ENCODE results near the gene FCHSD1. TPM values are rescaled to one million over a fixed set of nuclear protein-coding genes. Genes with fewer than 3 reads are reported as not detected.

FCHSD1 gene
- total RNA-seq, 1 experiment from 2014 or later = 37.2 TPM

DNA sequence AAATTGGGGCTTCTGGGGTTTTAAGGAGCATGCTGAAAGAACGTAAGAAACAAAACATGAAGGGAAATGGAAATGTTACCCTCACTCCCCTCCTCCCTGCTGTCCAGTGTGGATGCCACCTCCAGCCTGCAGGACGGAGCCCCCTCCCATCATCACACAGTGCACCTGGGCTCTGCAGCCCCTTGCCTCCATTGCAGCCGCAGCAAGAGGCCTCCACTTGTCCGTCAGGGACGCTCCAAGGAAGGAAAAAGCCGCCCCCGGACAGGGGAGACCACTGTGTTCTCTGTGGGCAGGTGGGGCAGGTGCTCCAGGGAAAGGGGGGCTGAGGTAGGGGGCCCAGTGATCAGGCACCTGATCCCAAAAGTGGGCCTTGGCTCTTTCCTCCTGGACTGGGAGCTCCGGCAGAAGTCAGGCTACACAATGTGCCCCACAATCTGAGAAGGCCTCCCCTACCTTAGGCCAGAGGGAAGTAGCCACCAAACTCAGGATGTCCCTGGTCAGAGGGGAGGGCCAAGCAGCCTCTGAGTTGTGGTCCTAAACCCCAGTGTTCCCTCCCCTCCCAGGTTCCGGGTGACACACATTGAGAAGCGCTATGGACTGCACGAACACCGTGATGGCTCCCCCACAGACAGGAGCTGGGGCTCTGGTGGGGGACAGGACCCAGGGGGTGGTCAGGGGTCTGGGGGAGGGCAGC, 11.7 kb downstream of the FCHSD1 start:
- Histone ChIP-seq H3K79me2 (ENCODE audit: insufficient read depth, low read length) (peaks cover 21% of the 10 kb centered on the region), H3K4me2 (ENCODE audit: low read length) (no peak overlapping the region), H3K4me3 (replicated peaks in 1 of 2; ENCODE audit: low read depth in 1 of 2, low read length in 2 of 2) (no peak overlapping the region), H3K9ac (ENCODE audit: low read length) (no peak overlapping the region), H3K27me3 (ENCODE audit: insufficient read depth, low read length) (no peaks in the 10 kb centered on the region), H3K27ac (ENCODE audit: low read depth, low read length) (no peak overlapping the region), H4K20me1 (ENCODE audit: insufficient read depth) (no peaks in the 10 kb centered on the region), H3K4me1 (ENCODE audit: control insufficient read depth in 1 of 2, insufficient read depth in 2 of 2, low read length in 2 of 2) (peaks cover 10 to 40% of the 10 kb centered on the region in 2 experiments), H3K9me3 (ENCODE audit: control insufficient read depth in 1 of 2, insufficient read depth in 1 of 2, low read depth in 1 of 2, low read length in 2 of 2) (no peaks in the 10 kb centered on the region), H2AFZ (ENCODE audit: low read depth, low read length, poor library complexity, severe bottlenecking) (no peak overlapping the region), H3K9me2 (ENCODE audit: insufficient read depth) (no peaks in the 10 kb centered on the region), H3K36me3 (ENCODE audit: control insufficient read depth in 1 of 2, insufficient read depth in 2 of 2, low read length in 2 of 2) (peaks cover 0 to 2% of the 10 kb centered on the region in 2 experiments; a peak in 1 of 4 replicates)
- ChIA-PET RAD21 (ENCODE audit: low non-redundant PET in 1 of 2, low total read pairs in 2 of 2, uncharacterized antibody in 2 of 2, unreplicated experiment in 2 of 2) (no interaction called here), POLR2A (no interaction called here), CTCF (interaction anchor here (3.5 kb wide), 1 partner anchor 47 kb away, joined by 25 read pairs; no protein-coding TSS in a partner anchor)
- DNase-seq (ENCODE audit: low read depth, low spot score) (no peak), ATAC-seq (no peak)
- intact Hi-C loops (cut with micrococcal nuclease) = no loop called here
- no peak for TF ChIP-seq EZH2phosphoT487 (IDR thresholded peaks at IDR 0.05; ENCODE audit: borderline replicate concordance)
- TF ChIP-seq FOSL1 (IDR thresholded peaks at IDR 0.05; ENCODE audit: low read depth) = no peak
- TF ChIP-seq, protein P1, sequence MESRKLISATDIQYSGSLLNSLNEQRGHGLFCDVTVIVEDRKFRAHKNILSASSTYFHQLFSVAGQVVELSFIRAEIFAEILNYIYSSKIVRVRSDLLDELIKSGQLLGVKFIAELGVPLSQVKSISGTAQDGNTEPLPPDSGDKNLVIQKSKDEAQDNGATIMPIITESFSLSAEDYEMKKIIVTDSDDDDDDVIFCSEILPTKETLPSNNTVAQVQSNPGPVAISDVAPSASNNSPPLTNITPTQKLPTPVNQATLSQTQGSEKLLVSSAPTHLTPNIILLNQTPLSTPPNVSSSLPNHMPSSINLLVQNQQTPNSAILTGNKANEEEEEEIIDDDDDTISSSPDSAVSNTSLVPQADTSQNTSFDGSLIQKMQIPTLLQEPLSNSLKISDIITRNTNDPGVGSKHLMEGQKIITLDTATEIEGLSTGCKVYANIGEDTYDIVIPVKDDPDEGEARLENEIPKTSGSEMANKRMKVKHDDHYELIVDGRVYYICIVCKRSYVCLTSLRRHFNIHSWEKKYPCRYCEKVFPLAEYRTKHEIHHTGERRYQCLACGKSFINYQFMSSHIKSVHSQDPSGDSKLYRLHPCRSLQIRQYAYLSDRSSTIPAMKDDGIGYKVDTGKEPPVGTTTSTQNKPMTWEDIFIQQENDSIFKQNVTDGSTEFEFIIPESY (IDR thresholded peaks at IDR 0.05; ENCODE audit: extremely low read depth, insufficient replicate concordance, low read length) = no peak
- no peak for TF ChIP-seq RAD21 (IDR thresholded peaks at IDR 0.05; ENCODE audit: low read depth)
- BruUV-seq (replicated peaks) = TSS peak; percentile 29

DNA sequence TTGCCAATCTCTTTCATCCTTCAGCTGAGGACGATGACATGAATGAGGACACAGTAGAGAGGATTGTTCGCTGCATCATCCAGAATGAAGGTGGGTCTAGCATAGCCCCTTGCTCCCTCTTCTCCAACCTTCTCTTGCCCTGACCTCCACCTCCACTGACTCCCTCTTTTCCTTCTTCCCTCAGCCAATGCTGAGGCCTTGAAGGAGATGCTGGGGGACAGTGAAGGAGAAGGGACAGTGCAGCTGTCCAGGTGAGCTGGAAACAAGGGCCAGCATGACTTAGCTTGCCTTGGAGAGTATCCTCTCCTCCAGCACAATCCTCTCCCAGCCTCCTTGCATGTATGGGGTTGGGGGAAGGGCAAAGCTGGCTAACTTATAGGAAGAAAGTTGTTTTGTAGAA, 12.4 kb downstream of the FCHSD1 start:
- BruUV-seq (replicated peaks) = no TSS peak
- TF ChIP-seq ZNF274 (IDR thresholded peaks at IDR 0.05; ENCODE audit: low read depth, low read length) (no peak), EGR1 (IDR thresholded peaks at IDR 0.05; ENCODE audit: low read depth) (no peak), SP1 (IDR thresholded peaks at IDR 0.05; ENCODE audit: low read depth) (no peak), ZFX (IDR thresholded peaks at IDR 0.05) (no peak), POLR2AphosphoS5 (IDR thresholded peaks at IDR 0.05; ENCODE audit: low read depth, low read length) (no peak)
- TF ChIP-seq, protein P2, sequence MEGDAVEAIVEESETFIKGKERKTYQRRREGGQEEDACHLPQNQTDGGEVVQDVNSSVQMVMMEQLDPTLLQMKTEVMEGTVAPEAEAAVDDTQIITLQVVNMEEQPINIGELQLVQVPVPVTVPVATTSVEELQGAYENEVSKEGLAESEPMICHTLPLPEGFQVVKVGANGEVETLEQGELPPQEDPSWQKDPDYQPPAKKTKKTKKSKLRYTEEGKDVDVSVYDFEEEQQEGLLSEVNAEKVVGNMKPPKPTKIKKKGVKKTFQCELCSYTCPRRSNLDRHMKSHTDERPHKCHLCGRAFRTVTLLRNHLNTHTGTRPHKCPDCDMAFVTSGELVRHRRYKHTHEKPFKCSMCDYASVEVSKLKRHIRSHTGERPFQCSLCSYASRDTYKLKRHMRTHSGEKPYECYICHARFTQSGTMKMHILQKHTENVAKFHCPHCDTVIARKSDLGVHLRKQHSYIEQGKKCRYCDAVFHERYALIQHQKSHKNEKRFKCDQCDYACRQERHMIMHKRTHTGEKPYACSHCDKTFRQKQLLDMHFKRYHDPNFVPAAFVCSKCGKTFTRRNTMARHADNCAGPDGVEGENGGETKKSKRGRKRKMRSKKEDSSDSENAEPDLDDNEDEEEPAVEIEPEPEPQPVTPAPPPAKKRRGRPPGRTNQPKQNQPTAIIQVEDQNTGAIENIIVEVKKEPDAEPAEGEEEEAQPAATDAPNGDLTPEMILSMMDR (IDR thresholded peaks at IDR 0.05 in 2 of 3, conservative IDR thresholded peaks at IDR 0.05 in 1 of 3; ENCODE audit: borderline replicate concordance in 1 of 3, insufficient read depth in 1 of 3, low read depth in 2 of 3, low read length in 2 of 3) = no peak
- ChIA-PET RAD21 (ENCODE audit: low non-redundant PET in 1 of 2, low total read pairs in 2 of 2, uncharacterized antibody in 2 of 2, unreplicated experiment in 2 of 2) (no interaction called here), CTCF (interaction anchor here (2.9 to 3.5 kb wide), 2 partner anchors 19 to 47 kb away, joined by 25 to 35 read pairs; partner anchors contain the start of gene DIAPH1), POLR2A (no interaction called here)
- no peaks in the 10 kb centered on the region for H3K9me2 ChIP-seq (ENCODE audit: insufficient read depth)
- peak overlapping the region; percentile 98; the same call in 1 of the 2 replicates for H3K4me2 ChIP-seq (ENCODE audit: low read length)
- no peaks in the 10 kb centered on the region for H4K20me1 ChIP-seq (ENCODE audit: insufficient read depth)
- DNase-seq (ENCODE audit: low read depth, low spot score) (no peak), ATAC-seq (no peak)
- 0 out of 4 replicates have a peak, but pooled peaks cover 0 to 2% of the 10 kb centered on the region in 2 experiments for H3K36me3 ChIP-seq (ENCODE audit: control insufficient read depth in 1 of 2, insufficient read depth in 2 of 2, low read length in 2 of 2)
- no peak overlapping the region for H3K27ac ChIP-seq (ENCODE audit: low read depth, low read length)
- intact Hi-C loops (cut with micrococcal nuclease) = no loop called here
- H3K4me1 ChIP-seq (ENCODE audit: control insufficient read depth in 1 of 2, insufficient read depth in 2 of 2, low read length in 2 of 2) = peaks cover 10 to 40% of the 10 kb centered on the region in 2 experiments
- no peak overlapping the region for H3K4me3 ChIP-seq (replicated peaks in 1 of 2; ENCODE audit: low read depth in 1 of 2, low read length in 2 of 2)
- peaks cover 28% of the 10 kb centered on the region for H3K79me2 ChIP-seq (ENCODE audit: insufficient read depth, low read length)
- H3K27me3 ChIP-seq (ENCODE audit: insufficient read depth, low read length) = no peaks in the 10 kb centered on the region
- H3K9ac ChIP-seq (ENCODE audit: low read length) = no peak overlapping the region
- H3K9me3 ChIP-seq (ENCODE audit: control insufficient read depth in 1 of 2, insufficient read depth in 1 of 2, low read depth in 1 of 2, low read length in 2 of 2) = no peaks in the 10 kb centered on the region
- no peak overlapping the region for H2AFZ ChIP-seq (ENCODE audit: low read depth, low read length, poor library complexity, severe bottlenecking)
